CD14-positive monocyte (primary cell): Measurements from ENCODE around the gene MAP7. TPM values are rescaled to one million over a fixed set of nuclear protein-coding genes. Genes with fewer than 3 reads are reported as not detected.

ENCODE experiments used
- DNase-seq, 3 donors: peaks; one replicate each; pipeline ENCODE4 v3.0.0-alpha.2; 2011 to 2022
- H2AFZ ChIP-seq: 2 replicates; pipeline ENCODE4 v1.6.0; 2012; ENCODE audit warnings: mild to moderate bottlenecking, low read depth, low read length, inconsistent platforms; ENCODE audit not compliant: insufficient read depth, poor library complexity, severe bottlenecking
- H3K27ac ChIP-seq, 2 donors: 1 replicate in 1 of 2; 2 replicates in 1 of 2; pipeline ENCODE4 v1.5.1; 2012 to 2013; ENCODE audit warnings: low read length in 2 of 2, control low read depth in 1 of 2, inconsistent platforms in 1 of 2, low read depth in 1 of 2, mild to moderate bottlenecking in 1 of 2
- H3K27me3 ChIP-seq, 2 donors: one replicate each; pipeline versions ENCODE4 v1.6.0 to v1.6.1; 2011 to 2013; ENCODE audit warnings: low read length in 2 of 2; ENCODE audit not compliant: control insufficient read depth in 2 of 2, insufficient read depth in 2 of 2
- H3K36me3 ChIP-seq, 2 donors: replicated peaks in 1 of 2; 1 replicate in 1 of 2; 2 replicates in 1 of 2; pipeline versions ENCODE4 v1.5.1 to v1.6.1; 2012 to 2013; ENCODE audit warnings: low read length in 2 of 2, control low read depth in 1 of 2, inconsistent platforms in 1 of 2, mild to moderate bottlenecking in 1 of 2; ENCODE audit not compliant: insufficient read depth in 2 of 2, control insufficient read depth in 1 of 2
- H3K4me1 ChIP-seq, 2 donors: 1 replicate in 1 of 2; 2 replicates in 1 of 2; pipeline versions ENCODE4 v1.5.1 to v1.6.1; 2012 to 2013; ENCODE audit warnings: low read length in 2 of 2, control low read depth in 1 of 2, inconsistent platforms in 1 of 2, mild to moderate bottlenecking in 1 of 2, moderate library complexity in 1 of 2; ENCODE audit not compliant: insufficient read depth in 2 of 2, control insufficient read depth in 1 of 2
- H3K4me2 ChIP-seq: replicated peaks from 2 replicates; pipeline ENCODE3; 2012; ENCODE audit warnings: low read length, moderate library complexity, mild to moderate bottlenecking; ENCODE audit not compliant: poor library complexity, severe bottlenecking; ENCODE audit errors: extremely low read depth
- H3K4me3 ChIP-seq, 3 experiments: fragments of 200-600 bp in 1 of 3; sonication (generic) in 1 of 3; replicated peaks in 1 of 3; 1 replicate in 2 of 3; 2 replicates in 1 of 3; pipeline ENCODE4 v1.5.1; 2011 to 2013; ENCODE audit warnings: low read length in 3 of 3, mild to moderate bottlenecking in 3 of 3, control low read depth in 2 of 3, low read depth in 2 of 3, inconsistent platforms in 1 of 3, moderate library complexity in 1 of 3
- H3K79me2 ChIP-seq: 2 replicates; pipeline ENCODE4 v1.6.0; 2012; ENCODE audit warnings: mild to moderate bottlenecking, control low read depth, inconsistent platforms, low read length, moderate library complexity; ENCODE audit not compliant: insufficient read depth
- H3K9ac ChIP-seq: 2 replicates; pipeline ENCODE4 v1.6.0; 2017; ENCODE audit warnings: low read length, mild to moderate bottlenecking; ENCODE audit not compliant: insufficient read depth, poor library complexity, severe bottlenecking
- H3K9me3 ChIP-seq, 2 donors: replicated peaks in 1 of 2; 1 replicate in 1 of 2; 2 replicates in 1 of 2; pipeline versions ENCODE4 v1.5.1 to v1.6.1; 2012 to 2013; ENCODE audit warnings: low read length in 2 of 2, control low read depth in 1 of 2; ENCODE audit not compliant: control insufficient read depth in 1 of 2, insufficient read depth in 1 of 2
- H4K20me1 ChIP-seq: 2 replicates; pipeline ENCODE4 v1.6.0; 2012; ENCODE audit warnings: mild to moderate bottlenecking, low read length, control low read depth, moderate library complexity; ENCODE audit not compliant: insufficient read depth
- H3K27ac Mint-ChIP-seq, 7 donors: one replicate each; pipeline ENCODE4 v1.8.0; 2020; ENCODE audit warnings: mild to moderate bottlenecking in 7 of 7, mixed read lengths in 7 of 7, moderate library complexity in 6 of 7, inconsistent platforms in 2 of 7
- H3K27me3 Mint-ChIP-seq, 3 donors: one replicate each; pipeline ENCODE4 v1.8.0; 2021 to 2022; ENCODE audit warnings: low read depth in 3 of 3, mild to moderate bottlenecking in 3 of 3, mixed read lengths in 3 of 3, moderate library complexity in 3 of 3, inconsistent platforms in 1 of 3
- H3K36me3 Mint-ChIP-seq, 2 donors: one replicate each; pipeline ENCODE4 v1.8.0; 2020; ENCODE audit warnings: mixed read lengths in 2 of 2, inconsistent platforms in 1 of 2, mild to moderate bottlenecking in 1 of 2
- H3K4me1 Mint-ChIP-seq: one replicate; pipeline ENCODE4 v1.8.0; 2020; ENCODE audit warnings: mild to moderate bottlenecking, mixed read lengths
- H3K4me3 Mint-ChIP-seq, 2 donors: one replicate each; pipeline ENCODE4 v1.8.0; 2020; ENCODE audit warnings: mild to moderate bottlenecking in 2 of 2, mixed read lengths in 2 of 2, moderate library complexity in 1 of 2
- H3K9me3 Mint-ChIP-seq, 7 donors: one replicate each; pipeline ENCODE4 v1.8.0; 2020 to 2022; ENCODE audit warnings: mixed read lengths in 7 of 7, mild to moderate bottlenecking in 6 of 7, moderate library complexity in 6 of 7, inconsistent platforms in 2 of 7
- CTCF ChIP-seq: fragments of 200-600 bp; IDR thresholded peaks from one replicate; pipeline ENCODE4 v1.8.0; 2022; ENCODE audit warnings: antibody characterized with exemption, mild to moderate bottlenecking
- WGBS: methylation state at CpG from one replicate; pipeline ENCODE4 v1.1.5; 2013; ENCODE audit warnings: missing lambda C conversion rate; ENCODE audit not compliant: insufficient coverage; 5-methylcytosine and 5-hydroxymethylcytosine counted together
- intact Hi-C, 2 donors: fragments of 100-400 bp; cut with micrococcal nuclease; formaldehyde crosslinking; loops; one replicate each; pipeline versions ENCODE4 v1.15.0 to v1.15.1; 2023
- polyA plus RNA-seq, 3 donors: library from polyadenylated mRNA; depleted of rRNA in 1 of 3; unstranded in 2 of 3; stranded (reverse) in 1 of 3; fragments of 300-500 nt in 2 of 3; fragments of >200 nt in 1 of 3; fragmentation: Illumina TruSeq in 2 of 3; gene quantifications; 1 replicate in 2 of 3; 2 replicates in 1 of 3; pipeline ENCODE4 v1.2.3, GENCODE V29; 2012 to 2021

The MAP7 gene
- polyA plus RNA-seq, 3 donors: 0.67 to 1.6 (median 1.2) TPM

DNA sequence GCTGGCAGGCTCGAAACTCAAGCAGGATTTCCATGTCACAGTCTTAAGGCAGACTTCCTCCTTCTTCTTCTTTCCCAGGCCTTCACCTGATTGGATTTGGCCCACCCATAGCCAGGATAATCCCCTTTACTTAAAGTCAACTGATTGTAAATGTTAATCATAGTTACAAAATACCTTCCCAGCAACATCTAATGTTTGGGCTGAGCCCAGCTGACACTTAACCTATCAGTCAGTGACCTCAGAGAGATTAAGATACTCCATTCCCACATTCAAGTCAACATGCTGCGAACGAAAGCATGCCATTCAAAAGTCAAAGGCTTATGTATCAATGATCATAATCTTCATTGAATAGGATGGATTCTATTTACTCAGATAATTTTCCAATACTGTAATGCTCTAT lies 16.0 kb downstream of the MAP7 start:
- no peaks in the 10 kb centered on the region for H3K36me3 ChIP-seq
- WGBS: no CpG with 5 or more reads among the region's 3 CpGs
- no peak overlapping the region for H3K4me2 ChIP-seq
- Mint-ChIP-seq H3K4me1 (peaks cover 10% of the 10 kb centered on the region), H3K9me3 (peaks cover 0 to 4% (median 0%) of the 10 kb centered on the region in 7 donors), H3K36me3 (no peaks in the 10 kb centered on the region), H3K4me3 (no peak overlapping the region), H3K27me3 (no peaks in the 10 kb centered on the region), H3K27ac (no peak overlapping the region)
- H2AFZ ChIP-seq: no peak overlapping the region
- intact Hi-C loops: no loop called here
- no peaks in the 10 kb centered on the region for H3K79me2 ChIP-seq
- H3K4me1 ChIP-seq: no peaks in the 10 kb centered on the region
- no peak for DNase-seq
- H3K9ac ChIP-seq: no peak overlapping the region
- no peaks in the 10 kb centered on the region for H4K20me1 ChIP-seq
- no peaks in the 10 kb centered on the region for H3K9me3 ChIP-seq
- no peak overlapping the region for H3K4me3 ChIP-seq
- TF ChIP-seq CTCF: no peak
- no peak overlapping the region for H3K27ac ChIP-seq
- no peaks in the 10 kb centered on the region for H3K27me3 ChIP-seq

DNA sequence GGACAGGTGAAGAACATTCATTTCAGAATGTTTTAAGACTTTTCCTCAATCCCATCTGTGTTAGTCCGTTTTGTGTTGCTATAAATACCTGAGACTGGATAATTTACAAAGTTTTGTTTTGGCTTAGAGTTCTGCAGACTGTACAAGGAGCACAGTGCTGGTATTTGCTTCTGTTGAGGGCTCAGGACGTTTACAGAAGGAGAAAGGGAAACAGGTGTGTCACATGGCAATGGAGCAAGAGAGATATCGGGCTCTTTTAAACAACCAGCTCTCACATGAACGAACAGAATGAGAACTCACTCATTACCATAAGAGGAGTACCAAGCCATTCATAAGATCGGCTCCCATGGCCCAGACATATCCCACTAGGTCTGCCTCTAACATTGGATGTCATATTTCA lies 16.7 kb downstream of the MAP7 start:
- Histone ChIP-seq H2AFZ (no peak overlapping the region), H3K9ac (no peak overlapping the region), H4K20me1 (no peaks in the 10 kb centered on the region), H3K9me3 (no peaks in the 10 kb centered on the region), H3K27me3 (no peaks in the 10 kb centered on the region), H3K4me2 (no peak overlapping the region), H3K27ac (no peak overlapping the region), H3K4me1 (no peaks in the 10 kb centered on the region), H3K36me3 (no peaks in the 10 kb centered on the region), H3K79me2 (no peaks in the 10 kb centered on the region), H3K4me3 (no peak overlapping the region)
- no peaks in the 10 kb centered on the region for H3K27me3 Mint-ChIP-seq
- TF ChIP-seq CTCF: no peak
- peaks cover 10% of the 10 kb centered on the region for H3K4me1 Mint-ChIP-seq
- 10% methylated on average over 2 of the region's 5 CpGs for WGBS
- intact Hi-C loops: no loop called here
- H3K36me3 Mint-ChIP-seq: no peaks in the 10 kb centered on the region
- H3K9me3 Mint-ChIP-seq: peaks cover 0 to 4% (median 0%) of the 10 kb centered on the region in 7 donors
- H3K4me3 Mint-ChIP-seq: no peak overlapping the region
- H3K27ac Mint-ChIP-seq: no peak overlapping the region
- DNase-seq: no peak
